OCI-LY1 (cell line): ENCODE results near the gene BRIX1.

Source experiments
- H2AFZ ChIP-seq: fragments of 200-600 bp; sonication (generic), shearing (Covaris generic); 2 replicates; pipeline ENCODE4 v1.6.0; 2014; ENCODE audit warnings: antibody characterized with exemption, mild to moderate bottlenecking, low read length
- H3F3A ChIP-seq: fragments of 200-600 bp; sonication (generic), shearing (Covaris generic); 2 replicates; pipeline ENCODE4 v1.6.0; 2014; ENCODE audit warnings: mild to moderate bottlenecking, antibody characterized with exemption, low read length, moderate library complexity; ENCODE audit not compliant: insufficient read depth
- H3K27ac ChIP-seq: fragments of 200-600 bp; sonication (generic); 2 replicates; pipeline ENCODE4 v1.5.1; 2014; ENCODE audit warnings: low read length, mixed run types, mild to moderate bottlenecking, low read depth; ENCODE audit not compliant: poor library complexity, severe bottlenecking
- H3K27me3 ChIP-seq: fragments of 200-600 bp; sonication (generic); 2 replicates; pipeline ENCODE4 v1.6.0; 2014; ENCODE audit warnings: antibody characterized with exemption, mild to moderate bottlenecking, low read length, moderate library complexity; ENCODE audit not compliant: insufficient read depth
- H3K36me3 ChIP-seq: fragments of 200-600 bp; sonication (generic); 2 replicates; pipeline ENCODE4 v1.6.1; 2014; ENCODE audit warnings: mild to moderate bottlenecking, antibody characterized with exemption, low read length, moderate library complexity, mixed read lengths; ENCODE audit not compliant: insufficient read depth
- H3K4me1 ChIP-seq: fragments of 200-600 bp; sonication (generic); 2 replicates; pipeline ENCODE4 v1.5.1; 2014; ENCODE audit warnings: mild to moderate bottlenecking, low read length, moderate library complexity; ENCODE audit not compliant: insufficient read depth, severe bottlenecking
- H3K4me2 ChIP-seq: fragments of 200-600 bp; sonication (generic), shearing (Covaris generic); 2 replicates; pipeline ENCODE4 v1.6.1; 2014; ENCODE audit warnings: low read length
- H3K4me3 ChIP-seq: fragments of 200-600 bp; sonication (generic); 2 replicates; pipeline ENCODE4 v1.5.1; 2014; ENCODE audit warnings: low read length, low read depth, mild to moderate bottlenecking, mixed read lengths; ENCODE audit not compliant: poor library complexity, severe bottlenecking
- H3K79me2 ChIP-seq: fragments of 200-600 bp; shearing (Covaris generic); 2 replicates; pipeline ENCODE4 v1.6.1; 2016; ENCODE audit warnings: mixed run types, low read length, mixed read lengths; ENCODE audit not compliant: insufficient read depth
- H3K9ac ChIP-seq: fragments of 200-600 bp; sonication (generic), shearing (Covaris generic); 2 replicates; pipeline ENCODE4 v1.6.1; 2014; ENCODE audit warnings: mild to moderate bottlenecking, low read length, mixed read lengths
- H3K9me2 ChIP-seq: fragments of 200-600 bp; sonication (generic), shearing (Covaris generic); 2 replicates; pipeline ENCODE4 v1.6.1; 2014; ENCODE audit warnings: low read depth, mild to moderate bottlenecking, low read length, mixed read lengths
- H3K9me3 ChIP-seq: fragments of 200-600 bp; shearing (Covaris generic); 2 replicates; pipeline ENCODE4 v1.6.1; 2014; ENCODE audit warnings: low read length, mixed read lengths
- H4K20me1 ChIP-seq: fragments of 200-600 bp; sonication (generic), shearing (Covaris generic); 2 replicates; pipeline ENCODE4 v1.6.0; 2016; ENCODE audit warnings: mild to moderate bottlenecking, low read length; ENCODE audit not compliant: insufficient read depth
- CTCF ChIP-seq: fragments of 200-600 bp; sonication (generic), shearing (Covaris generic); IDR thresholded peaks from 2 replicates; pipeline ENCODE4 v1.5.1; 2017; ENCODE audit warnings: mild to moderate bottlenecking, antibody characterized with exemption, low read length, moderate library complexity, mixed read lengths
- EZH2 ChIP-seq: fragments of 200-600 bp; sonication (generic), shearing (Covaris generic); IDR thresholded peaks from 2 replicates; pipeline ENCODE4 v1.8.0; 2017; ENCODE audit warnings: borderline replicate concordance, mixed run types, mild to moderate bottlenecking, antibody characterized with exemption, low read length, moderate library complexity, mixed read lengths

The BRIX1 gene

GRCh38 chr5:34889394-34889793 is 26.1 kb upstream of the BRIX1 start:
- Histone ChIP-seq H3F3A (no peaks in the 10 kb centered on the region), H3K79me2 (no peaks in the 10 kb centered on the region), H3K9ac (no peak overlapping the region), H2AFZ (no peak overlapping the region), H3K4me1 (no peaks in the 10 kb centered on the region), H3K36me3 (no peaks in the 10 kb centered on the region), H3K9me3 (no peaks in the 10 kb centered on the region), H4K20me1 (no peaks in the 10 kb centered on the region), H3K27me3 (no peaks in the 10 kb centered on the region), H3K9me2 (no peaks in the 10 kb centered on the region), H3K4me2 (no peak overlapping the region), H3K4me3 (no peak overlapping the region), H3K27ac (no peak overlapping the region)
- TF ChIP-seq EZH2 (no peak), CTCF (no peak)

GRCh38 chr5:34891981-34892380 is 23.5 kb upstream of the BRIX1 start:
- H3K4me1 ChIP-seq: no peaks in the 10 kb centered on the region
- no peak overlapping the region for H3K4me2 ChIP-seq
- TF ChIP-seq EZH2 (no peak), CTCF (no peak)
- H3K9me2 ChIP-seq: no peaks in the 10 kb centered on the region
- no peak overlapping the region for H3K4me3 ChIP-seq
- H3K9ac ChIP-seq: no peak overlapping the region
- no peaks in the 10 kb centered on the region for H3K27me3 ChIP-seq
- H3K79me2 ChIP-seq: no peaks in the 10 kb centered on the region
- H3K9me3 ChIP-seq: no peaks in the 10 kb centered on the region
- no peaks in the 10 kb centered on the region for H4K20me1 ChIP-seq
- H2AFZ ChIP-seq: no peak overlapping the region
- no peak overlapping the region for H3K27ac ChIP-seq
- H3F3A ChIP-seq: no peaks in the 10 kb centered on the region
- H3K36me3 ChIP-seq: no peaks in the 10 kb centered on the region

- H3K9me3 ChIP-seq: no peaks in the 10 kb centered on the region
- H2AFZ ChIP-seq: no peak overlapping the region
- no peaks in the 10 kb centered on the region for H3F3A ChIP-seq
- no peaks in the 10 kb centered on the region for H3K79me2 ChIP-seq
- no peak overlapping the region for H3K4me2 ChIP-seq
- no peaks in the 10 kb centered on the region for H4K20me1 ChIP-seq
- H3K27me3 ChIP-seq: no peaks in the 10 kb centered on the region
- H3K27ac ChIP-seq: no peak overlapping the region
- H3K9me2 ChIP-seq: no peaks in the 10 kb centered on the region
- H3K9ac ChIP-seq: no peak overlapping the region
- H3K36me3 ChIP-seq: no peaks in the 10 kb centered on the region
- TF ChIP-seq EZH2 (no peak), CTCF (no peak)
- H3K4me3 ChIP-seq: no peak overlapping the region
- H3K4me1 ChIP-seq: no peaks in the 10 kb centered on the region
These were observed 23.1 kb upstream of the BRIX1 start for GRCh38 chr5:34892414-34892813.
